Effector memory CD4-positive, alpha-beta T cell (primary cell): ENCODE data around the gene TNFRSF17.

Source experiments
- DNase-seq, 3 donors: peaks; one replicate each; pipeline ENCODE4 v3.0.0-alpha.2; 2020
- H3K27ac ChIP-seq: 2 replicates; pipeline ENCODE4 v1.7.0; 2013; ENCODE audit warnings: mild to moderate bottlenecking, low read length, moderate library complexity; ENCODE audit not compliant: insufficient read depth, poor library complexity, severe bottlenecking
- H3K27me3 ChIP-seq: replicated peaks from 2 replicates; pipeline ENCODE4 v1.7.0; 2013; ENCODE audit warnings: mild to moderate bottlenecking, low read length; ENCODE audit not compliant: insufficient read depth, control insufficient read depth, poor library complexity, severe bottlenecking
- H3K36me3 ChIP-seq: 2 replicates; pipeline ENCODE4 v1.7.0; 2013; ENCODE audit warnings: mild to moderate bottlenecking, low read length, moderate library complexity; ENCODE audit not compliant: control insufficient read depth, insufficient read depth
- H3K4me1 ChIP-seq: 2 replicates; pipeline ENCODE4 v1.7.0; 2013; ENCODE audit warnings: low read length, mild to moderate bottlenecking; ENCODE audit not compliant: control insufficient read depth, insufficient read depth, poor library complexity, severe bottlenecking
- H3K4me3 ChIP-seq: 2 replicates; pipeline ENCODE4 v1.7.0; 2013; ENCODE audit warnings: low read length, low read depth, mild to moderate bottlenecking; ENCODE audit not compliant: insufficient read depth, poor library complexity, severe bottlenecking
- H3K9me3 ChIP-seq: 2 replicates; pipeline ENCODE4 v1.7.0; 2013; ENCODE audit warnings: mild to moderate bottlenecking, low read length, moderate library complexity; ENCODE audit not compliant: control insufficient read depth

Gene TNFRSF17

DNA sequence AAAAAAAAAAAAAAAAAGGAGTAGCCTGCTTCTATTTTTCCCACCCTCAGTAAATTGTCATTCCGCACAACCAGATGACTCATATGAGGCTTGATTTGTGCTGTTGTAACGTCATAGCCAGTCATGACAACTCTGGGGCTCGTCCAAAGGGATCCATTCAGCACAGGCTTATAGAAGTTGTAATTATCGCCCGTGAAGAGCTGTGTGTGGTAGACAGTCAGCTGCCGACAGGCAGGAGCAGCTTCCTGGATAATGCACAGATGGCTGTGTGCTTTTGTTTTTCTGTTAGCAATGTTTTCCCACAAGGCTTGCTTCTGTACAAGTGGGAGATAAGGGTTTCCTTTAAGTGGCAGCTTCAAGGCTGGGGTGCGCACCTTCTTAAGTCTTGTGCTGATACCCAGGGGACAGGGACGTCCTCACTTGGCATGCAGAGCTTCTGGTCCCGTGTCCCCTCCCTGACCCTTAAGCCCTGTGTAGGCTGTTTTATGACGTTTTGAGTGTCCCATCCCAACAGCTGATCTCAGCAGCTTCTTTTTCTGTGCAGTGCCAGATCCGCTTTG, 37.5 kb downstream of the TNFRSF17 start:
- no peak overlapping the region for H3K27ac ChIP-seq
- peaks cover 5% of the 10 kb centered on the region for H3K36me3 ChIP-seq

DNA sequence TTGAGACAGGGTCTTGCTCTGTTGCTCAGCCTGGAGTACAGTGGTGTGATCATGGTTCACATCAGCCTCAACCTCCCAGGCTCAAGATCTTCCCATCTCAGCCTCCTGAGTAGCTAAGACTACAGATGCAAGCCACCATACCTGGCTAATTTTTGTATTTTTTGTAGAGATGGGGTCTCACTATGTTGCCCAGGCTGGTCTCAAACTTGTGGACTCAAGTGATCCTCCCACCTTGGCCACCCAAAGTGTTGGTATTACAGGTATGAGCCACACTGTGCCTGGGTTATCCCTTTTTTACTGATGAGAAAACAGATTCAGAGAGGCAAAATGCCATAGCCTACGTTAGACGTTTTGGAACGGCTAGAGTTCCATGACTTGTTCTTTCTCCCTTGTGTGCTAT, 41.6 kb downstream of the TNFRSF17 start:
- H3K36me3 ChIP-seq = no peaks in the 10 kb centered on the region
- H3K4me1 ChIP-seq = no peaks in the 10 kb centered on the region
- H3K27ac ChIP-seq = no peak overlapping the region
- no peaks in the 10 kb centered on the region for H3K27me3 ChIP-seq
- DNase-seq = no peak
- H3K9me3 ChIP-seq = no peaks in the 10 kb centered on the region
- H3K4me3 ChIP-seq = no peak overlapping the region

More for the DNA sequence above, 37.5 kb downstream of the TNFRSF17 start:
- H3K4me3 ChIP-seq = no peak overlapping the region
- no peak for DNase-seq
- no peaks in the 10 kb centered on the region for H3K4me1 ChIP-seq
- H3K9me3 ChIP-seq = no peaks in the 10 kb centered on the region
- H3K27me3 ChIP-seq = no peaks in the 10 kb centered on the region

DNA sequence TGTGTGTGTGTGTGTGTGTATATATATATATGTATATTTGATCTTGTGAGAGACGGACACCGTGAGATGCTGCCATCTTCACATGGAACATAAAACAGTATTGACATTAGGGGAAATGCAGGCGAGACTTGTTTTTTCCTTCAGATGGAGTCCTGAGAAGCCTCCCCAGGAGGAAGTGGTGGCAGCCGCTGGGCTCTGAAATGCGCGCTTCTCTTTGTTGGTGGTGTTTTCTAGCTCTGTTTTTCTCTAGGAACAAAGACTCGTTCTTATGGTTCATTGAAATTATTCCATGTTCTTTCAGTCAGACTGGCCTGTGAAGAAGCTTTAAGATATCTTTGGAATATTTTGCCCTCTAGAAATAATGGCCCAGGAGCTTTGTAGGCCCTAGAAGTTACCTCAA, 44.5 kb downstream of the TNFRSF17 start:
- no peak for DNase-seq
- Histone ChIP-seq H3K9me3 (no peaks in the 10 kb centered on the region), H3K27ac (no peak overlapping the region), H3K4me1 (no peaks in the 10 kb centered on the region), H3K4me3 (no peak overlapping the region), H3K36me3 (no peaks in the 10 kb centered on the region), H3K27me3 (no peaks in the 10 kb centered on the region)

DNA sequence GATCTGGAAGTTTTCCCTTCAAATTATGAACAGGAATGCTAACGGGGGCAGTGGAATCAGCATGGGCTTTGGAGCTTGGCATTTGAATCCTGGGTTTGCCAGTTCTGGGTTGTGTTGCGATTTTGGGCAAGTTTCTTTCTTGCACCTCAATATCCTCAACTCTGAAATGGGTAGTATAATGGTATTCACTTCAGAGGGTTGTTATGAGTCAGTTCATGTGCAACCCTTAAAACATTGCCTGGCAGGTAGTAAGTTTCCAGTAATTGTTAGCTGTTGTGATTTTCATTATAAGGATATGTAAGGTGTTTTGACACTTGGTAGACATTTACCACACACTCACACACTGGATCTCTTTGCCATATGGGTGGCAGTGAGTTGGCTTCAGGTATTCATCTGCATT, 44.9 kb downstream of the TNFRSF17 start:
- Histone ChIP-seq H3K27me3 (no peaks in the 10 kb centered on the region), H3K27ac (no peak overlapping the region), H3K4me1 (no peaks in the 10 kb centered on the region), H3K36me3 (no peaks in the 10 kb centered on the region), H3K9me3 (no peaks in the 10 kb centered on the region), H3K4me3 (no peak overlapping the region)
- no peak for DNase-seq

DNA sequence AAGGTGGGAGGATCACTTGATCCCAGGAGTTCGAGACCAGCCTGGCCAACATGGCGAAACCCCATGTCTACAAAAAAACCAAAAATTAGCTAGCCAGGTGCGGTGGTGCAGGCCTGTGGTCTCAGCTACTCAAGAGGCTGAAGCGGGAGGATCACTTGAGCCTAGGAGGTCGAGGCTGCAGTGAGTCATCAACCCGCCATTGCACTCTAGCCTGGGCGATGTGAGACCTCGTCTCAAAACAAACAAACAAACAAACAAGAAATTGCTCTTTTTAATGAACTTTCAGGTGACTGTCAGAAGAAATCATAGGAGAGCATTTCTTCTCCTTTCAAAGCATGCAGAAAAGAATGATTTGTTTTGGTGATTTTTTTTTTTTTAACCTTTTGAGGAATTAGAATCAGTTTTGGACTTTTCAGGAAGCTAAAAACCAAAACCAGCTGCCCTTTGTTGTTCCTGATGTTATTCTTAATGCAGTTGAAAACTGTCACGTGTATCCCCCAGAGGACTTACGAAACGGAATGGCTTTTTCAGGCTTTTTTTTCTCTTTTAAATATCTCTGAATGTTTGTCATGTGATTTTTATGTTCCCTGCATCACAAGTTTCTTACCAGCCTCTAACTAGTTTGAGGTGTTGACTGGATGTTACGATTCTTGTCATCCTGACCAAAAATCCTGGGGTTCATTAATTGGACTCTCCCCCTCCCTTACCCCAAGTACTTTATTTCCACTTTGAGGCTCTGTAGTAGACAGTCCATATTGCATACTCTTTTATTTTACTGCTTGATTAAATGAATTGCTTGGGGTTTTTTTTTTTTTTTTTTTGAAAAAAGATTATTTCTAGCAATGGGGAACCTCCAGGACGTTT, 45.6 kb downstream of the TNFRSF17 start:
- Histone ChIP-seq H3K36me3 (no peaks in the 10 kb centered on the region), H3K4me3 (no peak overlapping the region), H3K9me3 (no peaks in the 10 kb centered on the region), H3K27me3 (no peaks in the 10 kb centered on the region), H3K27ac (no peak overlapping the region), H3K4me1 (no peaks in the 10 kb centered on the region)
- DNase-seq = no peak

DNA sequence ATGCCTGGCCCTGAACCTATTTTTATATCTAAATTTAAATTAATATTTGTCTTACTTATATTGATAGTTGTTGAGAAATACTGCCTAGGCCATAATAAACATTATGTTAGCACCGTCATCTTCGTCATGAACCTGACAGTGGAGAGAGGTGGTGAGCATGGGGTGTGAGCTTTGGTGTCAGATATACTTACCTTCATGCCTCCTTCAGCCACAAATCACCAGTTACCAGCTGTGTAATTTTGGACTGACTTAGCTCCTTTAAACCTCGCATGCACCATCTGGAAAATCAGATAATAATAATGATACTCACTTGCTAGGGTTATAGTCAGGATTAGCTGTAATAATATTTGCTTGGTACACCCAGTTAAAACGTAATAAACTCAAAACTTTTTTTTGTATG, 46.6 kb downstream of the TNFRSF17 start:
- Histone ChIP-seq H3K4me1 (no peaks in the 10 kb centered on the region), H3K36me3 (no peaks in the 10 kb centered on the region), H3K4me3 (no peak overlapping the region), H3K9me3 (no peaks in the 10 kb centered on the region), H3K27me3 (no peaks in the 10 kb centered on the region), H3K27ac (no peak overlapping the region)
- no peak for DNase-seq

DNA sequence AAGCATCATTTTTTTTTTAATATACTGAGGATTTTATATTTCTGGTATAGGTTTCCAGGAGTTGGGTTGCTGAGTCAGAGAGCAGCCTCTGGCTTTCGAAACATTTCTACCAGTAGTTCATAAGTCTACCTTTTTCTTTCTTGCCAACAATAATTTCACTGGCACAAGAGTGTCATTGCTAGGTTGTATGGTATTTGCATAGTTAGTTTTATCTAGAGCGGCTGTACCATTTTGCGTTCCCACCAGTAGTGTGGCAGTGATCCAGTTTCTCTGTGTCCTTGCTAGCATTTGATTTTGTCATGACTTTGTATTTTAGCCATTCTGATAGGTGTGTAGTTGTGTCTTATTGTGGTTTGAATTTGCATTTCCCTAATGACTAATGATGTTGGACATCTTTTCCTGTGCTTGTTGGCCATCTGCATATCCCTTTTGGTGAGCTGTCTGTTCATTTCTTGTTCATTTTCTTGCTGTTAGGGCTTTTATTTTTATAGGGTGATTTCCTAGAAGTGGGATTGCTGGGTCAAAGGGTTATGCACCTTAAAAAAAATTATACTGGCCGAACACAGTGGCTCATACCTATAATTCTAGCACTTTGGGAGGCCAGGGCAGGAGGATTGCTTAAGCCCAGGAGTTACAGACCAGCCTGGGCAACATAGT, 51.4 kb downstream of the TNFRSF17 start:
- no peak overlapping the region for H3K27ac ChIP-seq
- no peak for DNase-seq

DNA sequence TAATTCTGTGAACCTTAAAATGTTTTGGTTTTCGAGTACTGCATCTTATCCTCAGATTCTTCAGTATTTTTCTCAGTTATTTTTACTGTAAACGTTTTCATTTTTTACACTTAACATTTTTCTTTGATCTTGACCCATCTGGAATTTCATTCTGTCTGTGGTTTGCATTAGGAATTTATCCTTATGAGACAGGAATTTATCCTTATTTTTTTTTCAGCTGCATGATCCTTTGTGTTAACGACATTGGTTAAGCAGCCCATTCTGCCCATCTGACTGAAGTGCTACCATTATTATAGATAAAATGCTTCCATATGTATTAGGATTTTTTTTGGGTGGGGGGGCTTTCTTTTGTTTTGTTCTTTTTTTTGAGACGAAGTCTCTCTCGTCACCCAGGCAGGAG, 52.5 kb downstream of the TNFRSF17 start:
- no peak overlapping the region for H3K27ac ChIP-seq
- H3K27me3 ChIP-seq = no peaks in the 10 kb centered on the region
- H3K4me3 ChIP-seq = no peak overlapping the region
- H3K36me3 ChIP-seq = no peaks in the 10 kb centered on the region
- DNase-seq = no peak
- no peaks in the 10 kb centered on the region for H3K4me1 ChIP-seq
- no peaks in the 10 kb centered on the region for H3K9me3 ChIP-seq

More for the DNA sequence above, 51.4 kb downstream of the TNFRSF17 start:
- no peak overlapping the region for H3K4me3 ChIP-seq
- H3K4me1 ChIP-seq = no peaks in the 10 kb centered on the region
- no peaks in the 10 kb centered on the region for H3K36me3 ChIP-seq
- no peaks in the 10 kb centered on the region for H3K27me3 ChIP-seq
- H3K9me3 ChIP-seq = no peaks in the 10 kb centered on the region
